HG03439 (cell line): ENCODE results near the gene OCLN.
"Not testable (repeated sequence)": the region's sequence is repeated elsewhere in the genome, so short reads cannot be mapped to it uniquely, and the experiment has no call there.

Experiments used
- ATAC-seq: cut with Tn5 transposase; IDR thresholded peaks from one replicate; pipeline ENCODE4 v1.9.1; 2021; ENCODE audit warnings: mild to moderate bottlenecking, moderate library complexity; ENCODE audit not compliant: unreplicated experiment

The OCLN gene

GRCh38 chr5:69492391-69492922, at the start of gene OCLN:
Gene OCLN (plus strand): TSS chr5:69492790. CDS start chr5:69504245, 11,455 bp downstream.
- ATAC-seq = peak; percentile 54

- no peak for ATAC-seq
These were observed 48.3 kb upstream of the OCLN start for GRCh38 chr5:69444127-69444754.

- ATAC-seq = no peak
These were observed 43.1 kb upstream of the OCLN start for GRCh38 chr5:69449511-69449910.

- ATAC-seq = no peak
These were observed 42.5 kb upstream of the OCLN start for GRCh38 chr5:69450116-69450515.

- ATAC-seq = not testable (repeated sequence)
These were observed 42.1 kb upstream of the OCLN start for GRCh38 chr5:69450527-69450926.

GRCh38 chr5:69451941-69452647, 40.5 kb upstream of the OCLN start:
- ATAC-seq = no peak

GRCh38 chr5:69453487-69453886, 39.1 kb upstream of the OCLN start:
- not testable (repeated sequence) for ATAC-seq

- no peak for ATAC-seq
These were observed 37.9 kb upstream of the OCLN start for GRCh38 chr5:69454460-69455249.

GRCh38 chr5:69455428-69455988, 37.1 kb upstream of the OCLN start:
- not testable (repeated sequence) for ATAC-seq

- no peak for ATAC-seq
These were observed 30.4 kb upstream of the OCLN start for GRCh38 chr5:69462170-69462569.

- ATAC-seq = not testable (repeated sequence)
These were observed 26.2 kb upstream of the OCLN start for GRCh38 chr5:69466375-69466774.

GRCh38 chr5:69467442-69468225, 25.0 kb upstream of the OCLN start:
- peak; percentile 94 for ATAC-seq

GRCh38 chr5:69468631-69469030, 24.0 kb upstream of the OCLN start:
- ATAC-seq = no peak

GRCh38 chr5:69471516-69471915, 21.1 kb upstream of the OCLN start:
- not testable (repeated sequence) for ATAC-seq

- not testable (repeated sequence) for ATAC-seq
These were observed 20.0 kb upstream of the OCLN start for GRCh38 chr5:69472535-69473143.

GRCh38 chr5:69477170-69477569, 15.4 kb upstream of the OCLN start:
- ATAC-seq = no peak

- ATAC-seq = not testable (repeated sequence)
These were observed 14.3 kb upstream of the OCLN start for GRCh38 chr5:69478296-69478695.

GRCh38 chr5:69484891-69485290, 7.7 kb upstream of the OCLN start:
- no peak for ATAC-seq

- ATAC-seq = no peak
These were observed 7.1 kb upstream of the OCLN start for GRCh38 chr5:69485471-69485870.

GRCh38 chr5:69489246-69489645, 3.3 kb upstream of the OCLN start:
- ATAC-seq = no peak
